Naive thymus-derived CD4-positive, alpha-beta T cell (primary cell): ENCODE data around the gene LIN7B. TPM values are rescaled to one million over a fixed set of nuclear protein-coding genes. Genes with fewer than 3 reads are reported as not detected.
"Not testable (repeated sequence)": the region's sequence is repeated elsewhere in the genome, so short reads cannot be mapped to it uniquely, and the experiment has no call there.

Source experiments
- ATAC-seq: fragments of 150-1000 bp; cut with Tn5 transposase; 2 replicates; pipeline ENCODE4 v1.10.0; 2021; ENCODE audit warnings: mild to moderate bottlenecking, moderate library complexity
- CTCF ChIA-PET: fragments of 350-600 bp; sonication (Branson Sonifier 250); formaldehyde crosslinking; loops from one replicate; lab custom pipeline; 2021; ENCODE audit warnings: antibody characterized with exemption; lab: Charles Lee
- POLR2A ChIA-PET: fragments of 350-600 bp; sonication (Branson Sonifier 250); formaldehyde crosslinking; loops from one replicate; lab custom pipeline; 2021; ENCODE audit warnings: antibody characterized with exemption, inconsistent platforms; lab: Charles Lee
- DNase-seq, 9 donors: peaks; one replicate each; pipeline versions ENCODE4 v3.0.0 to v3.0.0-alpha.2; 2020 to 2022; ENCODE audit warnings: mixed read lengths in 1 of 9
- H3K27ac ChIP-seq: one replicate; pipeline ENCODE4 v1.7.0; 2013; ENCODE audit warnings: mild to moderate bottlenecking, low read depth, low read length, moderate library complexity
- H3K27me3 ChIP-seq, 2 donors: one replicate each; pipeline ENCODE4 v1.7.0; 2013; ENCODE audit warnings: low read length in 2 of 2, mild to moderate bottlenecking in 2 of 2, moderate library complexity in 2 of 2; ENCODE audit not compliant: control insufficient read depth in 2 of 2, insufficient read depth in 2 of 2
- H3K36me3 ChIP-seq, 3 experiments: 1 replicate in 2 of 3; 2 replicates in 1 of 3; pipeline ENCODE4 v1.7.0; 2013; ENCODE audit warnings: low read length in 3 of 3, mild to moderate bottlenecking in 3 of 3, moderate library complexity in 1 of 3; ENCODE audit not compliant: insufficient read depth in 3 of 3, control insufficient read depth in 2 of 3
- H3K4me1 ChIP-seq, 2 donors: one replicate each; pipeline ENCODE4 v1.7.0; 2013; ENCODE audit warnings: low read length in 2 of 2, mild to moderate bottlenecking in 2 of 2, moderate library complexity in 1 of 2; ENCODE audit not compliant: control insufficient read depth in 2 of 2, insufficient read depth in 2 of 2
- H3K4me3 ChIP-seq: 2 replicates; pipeline ENCODE4 v1.7.0; 2013; ENCODE audit warnings: mild to moderate bottlenecking, low read length
- H3K9me3 ChIP-seq, 3 experiments: 1 replicate in 2 of 3; 2 replicates in 1 of 3; pipeline ENCODE4 v1.7.0; 2013; ENCODE audit warnings: low read length in 3 of 3; ENCODE audit not compliant: control insufficient read depth in 2 of 3
- H3K27ac Mint-ChIP-seq, 9 donors: one replicate each; pipeline ENCODE4 v1.8.0; 2020 to 2022; ENCODE audit warnings: mixed read lengths in 9 of 9, mild to moderate bottlenecking in 8 of 9, moderate library complexity in 5 of 9, inconsistent platforms in 2 of 9
- H3K27me3 Mint-ChIP-seq, 5 donors: one replicate each; pipeline ENCODE4 v1.8.0; 2021 to 2022; ENCODE audit warnings: mixed read lengths in 5 of 5, mild to moderate bottlenecking in 1 of 5
- H3K36me3 Mint-ChIP-seq, 5 donors: one replicate each; pipeline ENCODE4 v1.8.0; 2020 to 2022; ENCODE audit warnings: mixed read lengths in 5 of 5, mild to moderate bottlenecking in 3 of 5, inconsistent platforms in 1 of 5
- H3K4me1 Mint-ChIP-seq, 7 donors: one replicate each; pipeline ENCODE4 v1.8.0; 2020 to 2022; ENCODE audit warnings: mixed read lengths in 7 of 7, mild to moderate bottlenecking in 3 of 7, inconsistent platforms in 1 of 7
- H3K4me3 Mint-ChIP-seq, 10 donors: one replicate each; pipeline ENCODE4 v1.8.0; 2020 to 2022; ENCODE audit warnings: mild to moderate bottlenecking in 10 of 10, mixed read lengths in 10 of 10, moderate library complexity in 6 of 10, inconsistent platforms in 2 of 10
- H3K9me3 Mint-ChIP-seq, 11 donors: one replicate each; pipeline ENCODE4 v1.8.0; 2020 to 2022; ENCODE audit warnings: mixed read lengths in 11 of 11, mild to moderate bottlenecking in 4 of 11, inconsistent platforms in 1 of 11, moderate library complexity in 1 of 11
- intact Hi-C, 2 donors: fragments of 100-400 bp; cut with micrococcal nuclease; formaldehyde crosslinking; loops; one replicate each; pipeline ENCODE4 v1.15.1; 2023
- polyA plus RNA-seq, 2 donors: library from polyadenylated mRNA; unstranded; fragments of 300-500 nt; fragmentation: Illumina TruSeq; gene quantifications; one replicate each; pipeline ENCODE4 v1.2.3, GENCODE V29; 2021
- total RNA-seq, 6 experiments: library from RNA in 5 of 6; stranded (reverse) in 5 of 6; gene quantifications; 1 replicate in 5 of 6; 2 replicates in 1 of 6; pipeline ENCODE4 v1.2.3 and lab custom pipeline; 2021 to 2026

LIN7B gene
- total and polyA plus RNA-seq, 7 experiments from 2014 or later = 3.7 to 21.7 (median 10.3) TPM

DNA sequence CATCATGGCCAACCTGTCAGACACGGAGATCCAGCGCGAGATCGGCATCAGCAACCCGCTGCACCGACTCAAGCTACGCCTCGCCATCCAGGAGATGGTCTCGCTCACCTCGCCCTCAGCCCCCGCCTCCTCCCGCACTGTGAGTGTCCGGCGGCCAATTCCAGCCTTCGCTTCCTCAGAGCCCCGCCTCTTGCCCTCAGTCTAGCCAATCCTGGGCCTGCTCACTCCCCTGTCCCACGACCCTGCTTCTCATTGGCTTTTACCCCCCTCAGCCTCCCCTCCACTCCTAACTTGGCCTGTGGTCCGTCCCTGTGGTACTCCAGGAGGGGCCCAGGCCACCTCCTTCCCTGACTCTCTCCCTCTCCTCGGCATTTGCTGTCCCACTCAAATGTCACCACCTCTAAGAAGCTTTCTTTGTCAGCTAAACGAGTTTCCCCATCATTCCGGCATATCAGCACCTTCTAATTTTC, 28.7 kb downstream of the LIN7B start:
- Mint-ChIP-seq H3K27me3 (peaks cover 26 to 41% (median 34%) of the 10 kb centered on the region in 5 donors), H3K4me3 (peak overlapping the region; percentile 66 to 94 (median 77)), H3K9me3 (peaks cover 0 to 1% (median 0%) of the 10 kb centered on the region in 11 donors), H3K4me1 (peaks cover 17 to 29% (median 27%) of the 10 kb centered on the region in 7 donors), H3K27ac (peak overlapping the region in 2 of 9 donors; percentile 20 to 78), H3K36me3 (peaks cover 0 to 2% (median 0%) of the 10 kb centered on the region in 5 donors)
- Histone ChIP-seq H3K36me3 (no peaks in the 10 kb centered on the region), H3K4me1 (peaks cover 0 to 7% of the 10 kb centered on the region in 2 donors), H3K4me3 (peak overlapping the region; percentile 41), H3K27me3 (no peaks in the 10 kb centered on the region), H3K9me3 (no peaks in the 10 kb centered on the region), H3K27ac (no peak overlapping the region)
- peak; percentile 90 for ATAC-seq
- intact Hi-C loops = loop anchor here (2.0 to 10.0 kb wide), 4 partner anchors 14 to 348 kb away; partner anchors contain the start of genes C19orf73 (in 1 of the 2), PPFIA3 (in 1 of the 2) and SLC17A7 (in 1 of the 2)
- POLR2A ChIA-PET = interaction anchor here (0.6 to 1.0 kb wide), 2 partner anchors 29 to 734 kb away, joined by 3 read pairs; partner anchors contain the start of genes AKT1S1 and LIN7B
- CTCF ChIA-PET = interaction anchor here (1.6 kb wide), 1 partner anchor 45 kb away, joined by 3 read pairs; no protein-coding TSS in a partner anchor
- peak in 5 of 9 donors; percentile 18 to 79 (median 34) for DNase-seq

DNA sequence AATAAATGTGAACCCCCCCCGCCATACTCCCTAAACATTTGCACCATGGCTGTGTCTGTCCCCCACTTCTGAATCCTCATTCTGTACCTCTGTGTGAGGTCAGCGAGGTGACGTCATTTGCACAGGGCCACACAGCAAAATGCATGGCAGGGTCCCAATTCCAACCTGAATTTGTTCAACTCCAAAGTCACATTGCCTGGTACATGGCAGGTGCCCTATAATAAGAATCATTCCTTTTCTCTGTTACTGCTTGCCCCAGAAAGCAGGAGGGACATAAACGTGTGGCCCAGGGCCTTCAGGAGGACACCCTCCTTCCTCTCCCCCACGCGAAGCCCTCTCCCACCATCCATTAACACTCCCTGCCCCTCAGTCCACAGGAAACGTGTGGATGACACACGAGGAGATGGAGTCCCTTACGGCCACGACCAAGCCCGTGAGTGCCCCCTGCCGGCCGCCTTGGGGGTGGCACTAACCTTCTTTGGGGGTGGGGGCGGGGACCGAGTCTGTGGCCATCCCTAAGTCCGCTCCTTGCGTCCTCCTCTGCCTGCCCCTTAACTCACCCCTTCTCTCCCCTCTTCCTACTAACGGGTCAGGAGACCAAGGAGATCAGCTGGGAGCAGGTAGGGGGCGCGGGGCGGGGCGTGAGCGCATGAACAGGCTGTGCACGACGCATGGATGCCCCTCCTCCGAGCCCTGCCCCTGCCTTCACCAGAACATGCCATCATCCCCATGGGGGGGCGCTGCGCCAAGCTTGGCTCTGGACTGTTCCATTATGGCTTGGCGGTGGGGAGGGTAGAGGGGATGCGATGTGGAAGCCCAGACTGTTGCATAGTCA, 31.6 kb downstream of the LIN7B start:
- Histone ChIP-seq H3K4me1 (peaks cover 8 to 28% of the 10 kb centered on the region in 2 donors), H3K36me3 (no peaks in the 10 kb centered on the region), H3K9me3 (no peaks in the 10 kb centered on the region), H3K27ac (no peak overlapping the region), H3K27me3 (peaks cover 5 to 20% of the 10 kb centered on the region in 2 donors), H3K4me3 (no peak overlapping the region)
- Mint-ChIP-seq H3K36me3 (peaks cover 0 to 2% (median 0%) of the 10 kb centered on the region in 5 donors), H3K9me3 (peaks cover 0 to 3% (median 0%) of the 10 kb centered on the region in 11 donors), H3K4me3 (peak overlapping the region in 6 of 10 donors; percentile 1 to 77 (median 23)), H3K27me3 (peaks cover 50 to 59% (median 55%) of the 10 kb centered on the region in 5 donors), H3K4me1 (peaks cover 30 to 52% (median 42%) of the 10 kb centered on the region in 7 donors), H3K27ac (peak overlapping the region in 3 of 9 donors; percentile 15 to 68 (median 28))
- intact Hi-C loops = loop anchor here (1.0 to 10.0 kb wide), 10 partner anchors 31 to 351 kb away; partner anchors contain the start of genes GYS1 (in 2 of the 2), RUVBL2 (in 2 of the 2), LHB (in 1 of the 2) and LIN7B (in 1 of the 2)
- ChIA-PET CTCF (interaction anchor here (0.7 to 4.6 kb wide), 8 partner anchors 19 to 152 kb away, joined by 3 to 28 read pairs (median 4); partner anchors contain the start of genes LIN7B and RUVBL2), POLR2A (no interaction called here)
- DNase-seq (peak; percentile 54 to 88 (median 74)), ATAC-seq (peak; percentile 72)

DNA sequence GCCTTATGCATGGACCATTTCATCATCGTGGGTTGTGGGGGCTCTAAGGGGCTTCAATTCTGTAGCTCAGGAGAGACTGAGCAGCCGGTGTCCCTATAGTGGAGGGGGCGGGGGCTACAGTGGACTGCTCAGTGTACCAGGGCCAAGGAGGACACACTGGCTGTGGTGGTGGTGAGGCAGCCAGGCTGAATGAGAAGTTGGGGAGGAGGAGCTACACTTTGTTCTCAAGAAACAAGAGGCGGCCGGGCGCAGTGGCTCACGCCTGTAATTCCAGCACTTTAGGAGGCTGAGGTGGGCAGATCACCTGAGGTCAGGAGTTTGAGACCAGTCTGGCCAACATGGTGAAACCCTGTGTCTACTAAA, 32.2 kb downstream of the LIN7B start:
- Mint-ChIP-seq H3K4me1 (peaks cover 27 to 53% (median 39%) of the 10 kb centered on the region in 7 donors), H3K27me3 (peaks cover 52 to 62% (median 56%) of the 10 kb centered on the region in 5 donors), H3K4me3 (peak overlapping the region in 4 of 10 donors; percentile 2 to 77 (median 46))
- peaks cover 8 to 25% of the 10 kb centered on the region in 2 donors for H3K27me3 ChIP-seq
- H3K9me3 Mint-ChIP-seq, H3K27ac Mint-ChIP-seq, ATAC-seq, H3K9me3 ChIP-seq, H3K36me3 Mint-ChIP-seq, H3K36me3 ChIP-seq, H3K27ac ChIP-seq, DNase-seq, H3K4me3 ChIP-seq: not testable (repeated sequence)
- ChIA-PET POLR2A (interaction anchor here (1.0 kb wide), 1 partner anchor 49 kb away, joined by 4 read pairs; no protein-coding TSS in a partner anchor), CTCF (interaction anchor here (0.7 to 4.6 kb wide), 5 partner anchors 18 to 153 kb away, joined by 3 to 28 read pairs (median 5); partner anchors contain the start of gene RUVBL2)
- peaks cover 8 to 33% of the 10 kb centered on the region in 2 donors for H3K4me1 ChIP-seq
- intact Hi-C loops = loop anchor here (1.0 to 10.0 kb wide), 10 partner anchors 32 to 352 kb away; partner anchors contain the start of genes GYS1 (in 2 of the 2), RUVBL2 (in 2 of the 2), LHB (in 1 of the 2) and LIN7B (in 1 of the 2)

DNA sequence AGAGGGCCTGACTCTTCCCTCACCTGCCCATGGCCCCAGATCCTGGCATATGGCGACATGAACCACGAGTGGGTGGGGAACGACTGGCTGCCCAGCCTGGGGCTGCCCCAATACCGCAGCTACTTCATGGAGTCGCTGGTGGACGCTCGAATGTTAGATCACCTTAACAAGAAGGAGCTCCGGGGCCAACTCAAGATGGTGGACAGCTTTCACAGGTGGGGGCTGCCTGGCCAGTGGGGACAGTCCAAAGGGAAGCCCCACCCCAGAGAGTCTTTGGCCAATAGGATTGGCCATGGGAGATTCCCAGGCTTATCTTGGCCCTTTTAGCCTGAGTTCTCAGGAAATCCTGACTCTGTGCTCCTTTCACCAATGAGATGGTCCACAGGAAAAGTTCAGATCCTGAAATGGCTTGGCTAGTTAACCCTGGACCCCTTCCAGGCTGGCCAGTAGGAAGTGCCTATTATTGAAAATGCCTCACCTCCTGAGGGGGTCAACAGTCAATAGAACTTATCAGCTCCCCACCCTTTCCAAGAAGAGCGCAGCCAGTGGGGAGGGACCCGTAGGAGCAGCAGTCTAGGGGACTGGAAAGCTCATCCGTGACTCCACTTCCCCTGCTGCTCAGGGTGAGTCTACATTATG, 34.0 kb downstream of the LIN7B start:
- Histone ChIP-seq H3K27me3 (peaks cover 8 to 29% of the 10 kb centered on the region in 2 donors), H3K36me3 (no peaks in the 10 kb centered on the region), H3K9me3 (no peaks in the 10 kb centered on the region), H3K4me1 (peaks cover 8 to 35% of the 10 kb centered on the region in 2 donors), H3K4me3 (no peak overlapping the region), H3K27ac (no peak overlapping the region)
- CTCF ChIA-PET = interaction anchor here (0.8 to 4.6 kb wide), 3 partner anchors 34 to 161 kb away, joined by 3 to 28 read pairs (median 3); partner anchors contain the start of gene LIN7B
- Mint-ChIP-seq H3K4me3 (peak overlapping the region in 9 of 10 donors; percentile 13 to 83 (median 75)), H3K36me3 (peaks cover 0 to 5% (median 0%) of the 10 kb centered on the region in 5 donors), H3K27ac (no peak overlapping the region), H3K27me3 (peaks cover 52 to 62% (median 55%) of the 10 kb centered on the region in 5 donors), H3K9me3 (peaks cover 0 to 10% (median 0%) of the 10 kb centered on the region in 11 donors), H3K4me1 (peaks cover 16 to 45% (median 36%) of the 10 kb centered on the region in 7 donors)
- POLR2A ChIA-PET = interaction anchor here (0.7 to 1.5 kb wide), 2 partner anchors 50 to 231 kb away, joined by 3 to 4 read pairs; no protein-coding TSS in a partner anchor
- ATAC-seq (no peak), DNase-seq (no peak)
- intact Hi-C loops = loop anchor here (5.0 to 10.0 kb wide), 4 partner anchors 131 to 353 kb away; partner anchors contain the start of genes GYS1 (in 1 of the 2), LHB (in 1 of the 2), RUVBL2 (in 1 of the 2) and SLC17A7 (in 1 of the 2)

DNA sequence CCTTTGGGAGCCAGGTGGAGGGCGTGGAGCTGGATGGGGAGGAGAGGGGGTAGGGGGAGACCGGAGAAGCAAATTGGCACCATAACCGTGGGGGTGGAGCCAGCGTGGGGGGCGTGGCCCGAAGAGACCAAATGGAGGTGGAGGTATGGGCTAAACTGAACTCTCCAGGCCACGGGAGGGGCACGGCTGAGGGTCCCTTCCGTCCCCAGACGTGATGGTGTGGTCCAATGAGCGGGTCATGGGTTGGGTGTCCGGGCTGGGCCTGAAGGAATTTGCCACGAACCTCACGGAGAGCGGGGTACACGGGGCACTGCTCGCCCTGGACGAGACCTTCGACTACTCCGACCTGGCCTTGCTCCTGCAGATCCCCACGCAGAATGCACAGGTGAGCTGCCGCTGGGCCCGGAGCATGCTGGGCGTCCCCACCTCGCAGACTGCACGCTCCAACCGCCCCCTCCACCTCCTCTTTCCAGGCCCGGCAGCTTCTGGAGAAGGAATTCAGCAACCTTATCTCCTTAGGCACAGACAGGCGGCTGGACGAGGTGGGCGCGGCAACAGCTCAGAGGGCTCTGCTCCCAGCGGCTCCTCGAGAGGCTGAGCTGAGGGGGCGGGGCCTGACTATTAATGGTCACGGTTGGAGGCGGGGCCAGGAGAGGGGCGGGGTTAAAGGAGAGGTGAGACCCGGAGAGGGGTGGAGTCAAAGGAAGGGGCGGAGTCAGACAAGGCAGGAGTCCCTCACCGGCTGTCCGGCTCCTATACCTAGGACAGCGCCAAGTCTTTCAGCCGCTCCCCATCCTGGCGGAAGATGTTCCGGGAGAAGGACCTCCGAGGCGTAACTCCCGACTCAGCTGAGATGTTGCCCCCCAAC, 34.8 kb downstream of the LIN7B start:
- H3K27me3 ChIP-seq = peaks cover 8 to 29% of the 10 kb centered on the region in 2 donors
- H3K27ac ChIP-seq = no peak overlapping the region
- peaks cover 0 to 7% (median 0%) of the 10 kb centered on the region in 5 donors for H3K36me3 Mint-ChIP-seq
- H3K9me3 Mint-ChIP-seq = peaks cover 0 to 10% (median under 1%) of the 10 kb centered on the region in 11 donors
- ATAC-seq (peak; percentile 75), DNase-seq (peak; percentile 39 to 83 (median 59))
- no peaks in the 10 kb centered on the region for H3K9me3 ChIP-seq
- H3K4me1 Mint-ChIP-seq = peaks cover 16 to 43% (median 35%) of the 10 kb centered on the region in 7 donors
- intact Hi-C loops = loop anchor here (1.0 to 10.0 kb wide), 5 partner anchors 21 to 354 kb away; partner anchors contain the start of genes GYS1 (in 1 of the 2), LHB (in 1 of the 2), RUVBL2 (in 1 of the 2) and SLC17A7 (in 1 of the 2)
- ChIA-PET POLR2A (interaction anchor here (1.5 kb wide), 1 partner anchor 51 kb away, joined by 4 read pairs; no protein-coding TSS in a partner anchor), CTCF (interaction anchor here (0.6 to 4.6 kb wide), 5 partner anchors 10 to 162 kb away, joined by 3 to 28 read pairs (median 3); partner anchors contain the start of gene LIN7B)
- H3K27ac Mint-ChIP-seq = no peak overlapping the region
- H3K4me3 Mint-ChIP-seq = peak overlapping the region; percentile 32 to 88 (median 76)
- peaks cover 8 to 35% of the 10 kb centered on the region in 2 donors for H3K4me1 ChIP-seq
- peaks cover 59 to 71% (median 61%) of the 10 kb centered on the region in 5 donors for H3K27me3 Mint-ChIP-seq
- H3K4me3 ChIP-seq = peak overlapping the region; percentile 52
- H3K36me3 ChIP-seq = no peaks in the 10 kb centered on the region
